GM12892 (cell line): Measurements from ENCODE around the gene LCN10.

Experiments used
- POLR2A ChIP-seq: IDR thresholded peaks from 2 replicates; pipeline ENCODE4 v1.6.1; 2011; ENCODE audit warnings: low read depth, low read length, control low read depth
- POLR2AphosphoS5 ChIP-seq: IDR thresholded peaks from 2 replicates; pipeline ENCODE4 v1.6.1; 2011; ENCODE audit warnings: low read depth, low read length, control low read depth
- TAF1 ChIP-seq: IDR thresholded peaks from 2 replicates; pipeline ENCODE4 v1.6.1; 2011; ENCODE audit warnings: low read depth, mild to moderate bottlenecking, control low read depth, low read length, borderline replicate concordance

DNA sequence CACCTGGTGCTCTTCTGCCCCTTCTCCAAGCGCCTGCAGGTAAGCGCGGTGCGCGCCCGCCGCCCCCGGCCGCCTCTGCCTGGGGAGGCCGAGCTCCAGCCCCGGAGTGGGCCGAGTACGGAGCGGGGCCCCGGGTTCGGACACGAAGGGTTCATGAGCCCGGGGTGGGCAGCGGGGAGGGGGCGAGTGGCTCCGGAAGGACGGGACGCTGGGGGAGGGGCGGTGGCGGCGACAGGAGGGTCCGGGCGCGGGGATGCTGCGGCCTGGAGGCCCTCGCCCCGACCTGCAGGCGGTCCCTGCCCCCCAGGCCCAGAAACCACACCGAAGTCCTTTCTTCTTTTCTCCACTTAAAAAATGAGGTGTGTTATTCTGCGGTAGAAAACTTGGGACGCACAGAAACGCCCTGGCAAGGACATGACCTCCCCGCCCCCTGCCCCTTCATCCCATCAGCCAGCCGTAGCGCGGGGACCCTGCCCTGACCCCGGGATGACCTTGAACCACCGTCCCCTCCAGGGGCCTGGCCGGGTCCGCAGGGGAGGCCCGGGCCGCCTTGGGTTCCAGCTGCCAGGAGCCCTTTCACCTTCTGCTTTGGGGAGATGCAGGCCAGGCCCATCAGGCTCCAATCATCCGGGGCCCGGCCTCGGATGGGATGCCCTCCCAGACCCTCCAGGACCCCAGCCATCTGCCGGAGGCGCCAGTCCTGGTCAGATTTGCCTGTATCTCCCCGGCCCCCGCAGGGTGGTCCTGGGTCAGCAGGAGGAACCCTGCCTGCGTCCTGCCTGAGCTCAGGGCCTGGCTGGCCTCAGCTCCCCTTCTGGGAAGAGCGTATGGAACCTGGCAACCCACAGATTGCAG, 29.8 kb downstream of the LCN10 start:
- TF ChIP-seq POLR2AphosphoS5 (no peak), POLR2A (no peak), TAF1 (no peak)
